ENCODE data around the gene TXNRD1.

DNA sequence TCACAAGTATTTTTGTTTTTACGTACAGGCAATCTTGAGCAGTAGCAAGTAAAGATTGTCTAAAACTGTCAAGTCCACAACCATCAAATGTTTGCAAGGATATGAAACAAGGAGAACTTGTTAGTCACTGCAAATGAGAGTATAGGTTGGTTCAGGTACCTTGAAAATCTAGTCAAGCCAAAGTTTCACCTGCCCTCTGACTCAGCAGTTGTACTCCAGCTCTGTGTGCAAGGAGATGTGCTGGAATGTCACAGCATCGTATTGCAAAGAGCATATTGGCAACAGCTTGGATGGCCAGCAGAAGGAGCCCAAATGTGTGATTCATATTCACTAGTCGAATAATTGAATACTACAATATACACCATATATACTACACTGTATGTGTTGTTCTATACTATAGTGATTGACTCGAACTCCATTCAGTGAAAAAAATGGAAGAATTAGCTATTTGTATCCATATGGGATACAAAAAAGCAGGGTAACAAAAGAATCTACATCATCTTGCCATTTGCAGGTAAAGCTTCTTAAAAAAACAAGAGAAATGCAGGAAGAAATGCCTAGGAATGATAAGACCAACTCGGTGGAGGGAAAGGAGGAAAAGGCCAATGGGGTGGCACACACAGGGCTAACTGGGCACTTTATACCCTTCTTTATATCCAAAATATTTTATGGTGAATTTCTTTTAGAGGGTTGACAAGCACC, 131.9 kb downstream of the TXNRD1 start:
- TF ChIP-seq, protein P1, sequence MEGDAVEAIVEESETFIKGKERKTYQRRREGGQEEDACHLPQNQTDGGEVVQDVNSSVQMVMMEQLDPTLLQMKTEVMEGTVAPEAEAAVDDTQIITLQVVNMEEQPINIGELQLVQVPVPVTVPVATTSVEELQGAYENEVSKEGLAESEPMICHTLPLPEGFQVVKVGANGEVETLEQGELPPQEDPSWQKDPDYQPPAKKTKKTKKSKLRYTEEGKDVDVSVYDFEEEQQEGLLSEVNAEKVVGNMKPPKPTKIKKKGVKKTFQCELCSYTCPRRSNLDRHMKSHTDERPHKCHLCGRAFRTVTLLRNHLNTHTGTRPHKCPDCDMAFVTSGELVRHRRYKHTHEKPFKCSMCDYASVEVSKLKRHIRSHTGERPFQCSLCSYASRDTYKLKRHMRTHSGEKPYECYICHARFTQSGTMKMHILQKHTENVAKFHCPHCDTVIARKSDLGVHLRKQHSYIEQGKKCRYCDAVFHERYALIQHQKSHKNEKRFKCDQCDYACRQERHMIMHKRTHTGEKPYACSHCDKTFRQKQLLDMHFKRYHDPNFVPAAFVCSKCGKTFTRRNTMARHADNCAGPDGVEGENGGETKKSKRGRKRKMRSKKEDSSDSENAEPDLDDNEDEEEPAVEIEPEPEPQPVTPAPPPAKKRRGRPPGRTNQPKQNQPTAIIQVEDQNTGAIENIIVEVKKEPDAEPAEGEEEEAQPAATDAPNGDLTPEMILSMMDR (IDR thresholded peaks at IDR 0.05 in 8 of 11, conservative IDR thresholded peaks at IDR 0.05 in 3 of 11) = no peak
- no peak for TF ChIP-seq POLR2A (IDR thresholded peaks at IDR 0.05)
- TF ChIP-seq POLR2AphosphoS5 (IDR thresholded peaks at IDR 0.05) = no peak

Measured in spleen (tissue), 7 donors.